Activated CD4-positive, alpha-beta T cell treated with anti-CD3 and anti-CD28 coated beads for 24 hours (primary cell): ENCODE measurements around the gene GOLGB1.

Source experiments
- DNase-seq, 2 donors: peaks; one replicate each; pipeline ENCODE4 v3.0.0-alpha.2; 2020; ENCODE audit warnings: low read depth in 2 of 2

Gene GOLGB1

GRCh38 chr3:121630355-121630754, 119.2 kb downstream of the GOLGB1 start:
- DNase-seq: no peak

GRCh38 chr3:121629601-121630000, 119.9 kb downstream of the GOLGB1 start:
- no peak for DNase-seq

- DNase-seq: no peak
These were observed 121.9 kb downstream of the GOLGB1 start for GRCh38 chr3:121627622-121628021.

GRCh38 chr3:121627211-121627610, 122.3 kb downstream of the GOLGB1 start:
- no peak for DNase-seq

- DNase-seq: no peak
These were observed 123.0 kb downstream of the GOLGB1 start for GRCh38 chr3:121626495-121626894.

GRCh38 chr3:121624147-121624899, 125.2 kb downstream of the GOLGB1 start:
- DNase-seq: no peak

GRCh38 chr3:121621491-121621890, 128.1 kb downstream of the GOLGB1 start:
- no peak for DNase-seq

GRCh38 chr3:121619691-121620090, 129.8 kb downstream of the GOLGB1 start:
- DNase-seq: no peak
